Fibroblast of villous mesenchyme (primary cell): Measurements from ENCODE around the gene BLOC1S5. TPM values are rescaled to one million over a fixed set of nuclear protein-coding genes. Genes with fewer than 3 reads are reported as not detected.

Experiments used
- DNase-seq: peaks from one replicate; pipeline ENCODE4 v3.0.0-alpha.2; 2010; ENCODE audit warnings: low read depth
- H3K4me3 ChIP-seq: 2 replicates; pipeline ENCODE4 v1.5.1; 2011; ENCODE audit warnings: low read depth, mild to moderate bottlenecking, low read length
- total RNA-seq: library from RNA; depleted of rRNA; stranded (reverse); fragments of >200 nt; gene quantifications from 2 replicates; pipeline ENCODE4 v1.2.3, GENCODE V29; 2012
- TF ChIP-seq, protein P1 (sequence below): IDR thresholded peaks from 2 replicates; pipeline ENCODE4 v1.5.1; 2012; ENCODE audit warnings: low read depth, mild to moderate bottlenecking, low read length; ENCODE audit not compliant: insufficient read depth

The BLOC1S5 gene
- total RNA-seq, 1 donor = 11.2 TPM

DNA sequence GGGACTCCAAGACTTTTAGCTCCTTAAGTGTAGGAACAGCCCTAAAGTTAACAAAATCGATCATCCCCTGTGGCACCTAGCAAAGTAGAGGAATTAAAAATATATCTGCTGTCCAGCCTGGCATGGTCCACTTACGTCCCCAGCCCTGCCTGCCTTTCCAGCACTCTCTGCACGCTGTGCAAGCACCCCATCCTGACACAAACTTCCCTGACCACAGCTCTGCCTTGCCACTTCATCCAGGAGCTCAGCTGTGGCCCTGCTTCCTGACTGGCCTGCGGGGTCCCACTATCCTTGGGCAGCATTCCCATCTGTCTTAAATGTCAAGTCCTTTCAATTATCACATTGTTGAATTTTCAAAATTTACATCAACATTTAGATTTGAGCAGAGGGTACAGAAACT is 39.0 kb downstream of the BLOC1S5 start:
- no peak overlapping the region for H3K4me3 ChIP-seq
- TF ChIP-seq, protein P1, sequence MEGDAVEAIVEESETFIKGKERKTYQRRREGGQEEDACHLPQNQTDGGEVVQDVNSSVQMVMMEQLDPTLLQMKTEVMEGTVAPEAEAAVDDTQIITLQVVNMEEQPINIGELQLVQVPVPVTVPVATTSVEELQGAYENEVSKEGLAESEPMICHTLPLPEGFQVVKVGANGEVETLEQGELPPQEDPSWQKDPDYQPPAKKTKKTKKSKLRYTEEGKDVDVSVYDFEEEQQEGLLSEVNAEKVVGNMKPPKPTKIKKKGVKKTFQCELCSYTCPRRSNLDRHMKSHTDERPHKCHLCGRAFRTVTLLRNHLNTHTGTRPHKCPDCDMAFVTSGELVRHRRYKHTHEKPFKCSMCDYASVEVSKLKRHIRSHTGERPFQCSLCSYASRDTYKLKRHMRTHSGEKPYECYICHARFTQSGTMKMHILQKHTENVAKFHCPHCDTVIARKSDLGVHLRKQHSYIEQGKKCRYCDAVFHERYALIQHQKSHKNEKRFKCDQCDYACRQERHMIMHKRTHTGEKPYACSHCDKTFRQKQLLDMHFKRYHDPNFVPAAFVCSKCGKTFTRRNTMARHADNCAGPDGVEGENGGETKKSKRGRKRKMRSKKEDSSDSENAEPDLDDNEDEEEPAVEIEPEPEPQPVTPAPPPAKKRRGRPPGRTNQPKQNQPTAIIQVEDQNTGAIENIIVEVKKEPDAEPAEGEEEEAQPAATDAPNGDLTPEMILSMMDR = no peak

DNA sequence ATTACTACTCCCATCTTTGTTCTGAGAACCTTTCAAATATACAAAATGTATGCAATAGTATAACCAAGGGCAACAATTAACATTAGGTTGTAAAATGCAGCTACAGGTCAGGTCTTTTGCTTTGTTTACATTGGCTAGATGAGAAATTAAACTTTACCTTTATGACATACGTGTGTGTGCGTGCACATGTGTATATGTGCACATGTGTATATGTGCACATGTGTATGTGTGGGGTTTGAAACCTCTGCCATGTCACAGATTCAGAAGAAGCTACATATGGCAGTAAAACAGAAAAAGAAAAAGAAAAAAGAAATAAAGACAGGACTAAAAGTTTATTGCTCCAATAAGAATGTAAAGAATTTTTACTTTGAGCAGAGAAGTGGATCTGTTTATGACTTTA is 40.6 kb downstream of the BLOC1S5 start:
- no peak overlapping the region for H3K4me3 ChIP-seq
- DNase-seq = no peak
- TF ChIP-seq, protein P1 = no peak

More for the DNA sequence above, 39.0 kb downstream of the BLOC1S5 start:
- no peak for DNase-seq

DNA sequence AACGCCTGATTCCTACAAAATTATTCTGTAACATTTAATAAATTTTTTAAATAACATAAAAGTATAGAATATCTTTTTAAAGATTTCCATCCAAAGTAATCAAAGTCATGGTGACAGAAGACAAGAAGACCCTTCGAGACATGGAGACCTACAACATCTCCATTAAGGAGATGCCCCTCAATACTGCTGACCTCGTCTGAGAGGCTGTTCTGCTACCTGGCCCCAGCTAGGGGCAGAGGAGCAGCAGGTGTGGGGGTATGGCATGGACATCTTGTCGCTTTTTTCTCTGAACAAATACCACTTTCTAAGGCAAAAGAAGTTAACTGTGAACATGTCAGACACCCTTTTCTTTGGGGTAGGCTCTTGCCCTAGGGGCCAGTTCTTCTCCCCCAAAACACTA is 44.1 kb downstream of the BLOC1S5 start:
- TF ChIP-seq, protein P1 = no peak
- no peak overlapping the region for H3K4me3 ChIP-seq
- no peak for DNase-seq

DNA sequence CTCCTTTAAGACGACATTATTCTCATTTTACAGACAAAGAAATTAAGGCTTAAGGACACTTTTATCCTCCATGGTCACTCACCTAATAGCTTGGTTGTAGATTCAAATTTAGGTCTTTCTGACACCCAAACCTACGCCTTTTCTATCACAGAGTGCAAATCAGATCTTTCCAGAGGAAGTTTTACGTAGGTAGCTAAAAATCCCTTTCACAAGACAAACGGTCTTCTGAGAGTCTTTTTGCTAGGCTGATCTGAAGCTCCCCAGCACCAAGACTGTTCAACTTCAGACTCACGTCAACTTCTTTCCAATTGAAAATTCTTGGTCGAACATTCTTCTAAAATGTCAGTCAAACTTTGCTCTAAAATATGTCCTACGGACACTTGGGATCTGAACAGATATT is 46.5 kb downstream of the BLOC1S5 start:
- H3K4me3 ChIP-seq = no peak overlapping the region
- TF ChIP-seq, protein P1 = no peak
- no peak for DNase-seq

DNA sequence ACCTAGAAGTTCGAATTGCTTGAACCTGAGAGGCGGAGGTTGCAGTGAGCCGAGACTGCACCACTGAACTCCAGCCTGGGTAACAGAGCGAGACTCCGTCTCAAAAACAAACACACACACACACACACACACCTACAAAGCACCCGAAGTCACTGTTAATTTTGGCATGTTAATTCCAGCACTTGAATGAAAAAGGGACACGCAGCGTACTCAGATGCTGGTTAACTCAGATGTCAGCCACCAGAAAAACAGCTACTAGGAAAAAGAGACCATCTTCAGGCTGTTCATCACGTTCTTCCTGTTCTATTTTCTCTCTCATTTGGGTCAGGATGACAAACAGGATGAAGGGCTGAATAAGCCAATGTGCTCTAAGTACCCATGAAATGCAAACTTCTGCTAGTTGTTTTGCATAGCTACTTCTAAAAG is 46.9 kb downstream of the BLOC1S5 start:
- no peak overlapping the region for H3K4me3 ChIP-seq
- TF ChIP-seq, protein P1 = no peak
- DNase-seq = no peak

DNA sequence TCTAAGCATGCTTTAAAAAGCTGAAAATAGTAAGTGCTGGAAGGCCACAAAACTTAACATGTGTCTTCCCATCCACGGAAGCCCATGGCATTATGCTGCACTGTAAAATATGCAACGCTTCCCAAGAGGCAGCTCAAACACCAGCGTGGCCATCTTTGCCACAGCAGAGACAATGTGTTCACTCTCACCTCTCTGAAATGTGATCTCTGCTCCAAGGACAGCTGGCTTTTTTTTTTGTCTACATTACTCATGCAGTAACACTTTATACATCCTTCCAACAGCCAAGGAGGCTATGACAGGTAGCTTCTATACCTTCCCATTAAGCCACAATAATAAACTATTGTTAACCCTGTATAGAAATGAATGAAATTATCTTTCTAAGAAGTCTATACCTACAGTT is 49.2 kb downstream of the BLOC1S5 start:
- no peak overlapping the region for H3K4me3 ChIP-seq
- DNase-seq = no peak
- TF ChIP-seq, protein P1 = no peak

DNA sequence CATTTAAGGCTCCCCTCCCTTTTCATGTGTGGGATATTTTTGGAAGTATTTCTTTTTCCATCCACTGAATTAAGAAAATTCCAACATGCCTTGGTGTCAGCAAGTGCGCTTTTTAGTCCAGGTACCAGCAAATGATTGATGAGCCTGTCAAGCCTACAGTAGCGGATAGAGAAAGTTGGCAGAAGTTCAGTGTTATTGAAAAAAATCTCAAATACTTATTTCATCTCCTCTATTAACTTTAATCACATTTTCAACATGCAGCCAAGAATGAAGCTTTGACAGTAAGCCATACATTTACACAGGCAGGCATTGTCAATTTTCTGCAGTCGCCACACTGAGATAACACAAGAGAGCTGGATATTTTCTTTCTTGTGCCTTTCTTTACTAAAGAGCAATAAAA is 50.4 kb downstream of the BLOC1S5 start:
- TF ChIP-seq, protein P1 = no peak
- DNase-seq = no peak
- no peak overlapping the region for H3K4me3 ChIP-seq
